ENCODE results near the gene ELOVL1. TPM values are rescaled to one million over a fixed set of nuclear protein-coding genes. Genes with fewer than 3 reads are reported as not detected.
A peak's percentile ranks its signal among the peaks of the same experiment; 100 is the strongest.

ELOVL1 gene
- total RNA-seq, 2 donors from 2014 or later = 17.5 to 21.8 TPM

GRCh38 chr1:43389326-43390313, 21.8 kb upstream of the ELOVL1 start, which contains the start of the genes MED8 and SZT2:
Gene MED8 (minus strand): TSS chr1:43389800. CDS start chr1:43389764, 36 bp downstream.
Gene SZT2 (plus strand): TSS chr1:43389899. CDS start chr1:43389969, 70 bp downstream.
- ATAC-seq (peak; percentile 99), DNase-seq (peak; percentile 95 to 97 (median 97))
- intact Hi-C loops (cut with DNase I) = no loop called here
- Histone ChIP-seq H3K4me3 (peak within 1 kb of the TSS; percentile 39 to 83), H3K27ac (peak within 1 kb of the TSS; percentile 72 to 96 (median 90)), H3K4me1 (peaks cover 27% of the 10 kb centered on the region), H3K9me3 (no peaks in the 10 kb centered on the region), H3K27me3 (no peaks in the 10 kb centered on the region), H3K36me3 (replicated peaks in 1 of 2; ENCODE audit: insufficient read depth in 1 of 2, low read depth in 2 of 2) (peaks cover 8 to 16% of the 10 kb centered on the region in 2 donors)
- peak; percentile 66 to 95 (median 92) for TF ChIP-seq POLR2A (IDR thresholded peaks at IDR 0.05)
- no peak for TF ChIP-seq CTCF (IDR thresholded peaks at IDR 0.05)
- WGBS, 2 donors = 1% methylated on average over 49 to 60 of the region's 65 CpGs

GRCh38 chr1:43388613-43389012, 20.8 kb upstream of the ELOVL1 start:
- ATAC-seq = no peak
- Histone ChIP-seq H3K4me1 (peaks cover 27% of the 10 kb centered on the region), H3K36me3 (replicated peaks in 1 of 2; ENCODE audit: insufficient read depth in 1 of 2, low read depth in 2 of 2) (peaks cover 8 to 23% of the 10 kb centered on the region in 2 donors), H3K27ac (peak overlapping the region; percentile 72 to 96 (median 90)), H3K4me3 (peak overlapping the region; percentile 39 to 83), H3K27me3 (no peaks in the 10 kb centered on the region), H3K9me3 (no peaks in the 10 kb centered on the region)
- intact Hi-C loops (cut with DNase I) = no loop called here
- TF ChIP-seq CTCF (IDR thresholded peaks at IDR 0.05) = no peak
- TF ChIP-seq POLR2A (IDR thresholded peaks at IDR 0.05) = no peak
- WGBS, 2 donors = 11 to 18% methylated on average over 3 of the region's 3 CpGs
- no peak for DNase-seq

GRCh38 chr1:43387976-43388599, 20.3 kb upstream of the ELOVL1 start:
- 32 to 53% methylated on average over 4 of the region's 4 CpGs for WGBS, 2 donors
- Histone ChIP-seq H3K27ac (no peak overlapping the region), H3K4me1 (peaks cover 27% of the 10 kb centered on the region), H3K27me3 (no peaks in the 10 kb centered on the region), H3K9me3 (no peaks in the 10 kb centered on the region), H3K4me3 (no peak overlapping the region), H3K36me3 (replicated peaks in 1 of 2; ENCODE audit: insufficient read depth in 1 of 2, low read depth in 2 of 2) (peaks cover 8 to 26% of the 10 kb centered on the region in 2 donors)
- TF ChIP-seq POLR2A (IDR thresholded peaks at IDR 0.05) (no peak), CTCF (IDR thresholded peaks at IDR 0.05) (no peak)
- no peak for ATAC-seq
- no peak for DNase-seq
- intact Hi-C loops (cut with DNase I) = no loop called here

GRCh38 chr1:43386676-43387075, 18.9 kb upstream of the ELOVL1 start:
- 85 to 90% methylated on average over 6 of the region's 6 CpGs for WGBS, 2 donors
- TF ChIP-seq POLR2A (IDR thresholded peaks at IDR 0.05) = no peak
- TF ChIP-seq CTCF (IDR thresholded peaks at IDR 0.05) = no peak
- H3K36me3 ChIP-seq (replicated peaks in 1 of 2; ENCODE audit: insufficient read depth in 1 of 2, low read depth in 2 of 2) = peaks cover 8 to 29% of the 10 kb centered on the region in 2 donors
- no peak overlapping the region for H3K27ac ChIP-seq
- DNase-seq (no peak), ATAC-seq (no peak)
- H3K27me3 ChIP-seq = no peaks in the 10 kb centered on the region
- peaks cover 33% of the 10 kb centered on the region for H3K4me1 ChIP-seq
- intact Hi-C loops (cut with DNase I) = no loop called here
- no peaks in the 10 kb centered on the region for H3K9me3 ChIP-seq
- no peak overlapping the region for H3K4me3 ChIP-seq
